Transverse colon (tissue), 3 donors: ENCODE data around the gene OSBPL9.

Experiments
- CTCF ChIP-seq, 5 experiments: fragments of 200-600 bp in 3 of 5; fragments of 450-650 bp in 2 of 5; sonication (generic) in 3 of 5; IDR thresholded peaks; 1 replicate in 2 of 5; 2 replicates in 3 of 5; pipeline ENCODE4 v1.5.1; 2016 to 2017; ENCODE audit warnings: antibody characterized with exemption in 5 of 5, inconsistent platforms in 3 of 5, mild to moderate bottlenecking in 2 of 5, moderate library complexity in 1 of 5
- EP300 ChIP-seq: sonication (generic); formaldehyde crosslinking; IDR thresholded peaks from one replicate; pipeline ENCODE4 v1.6.1; 2017; ENCODE audit warnings: antibody characterized with exemption, low read depth

GRCh38 chr1:51719146-51719545 lies 102.3 kb downstream of the OSBPL9 start:
- no peak for TF ChIP-seq CTCF (IDR thresholded peaks at IDR 0.05)
- no peak for TF ChIP-seq EP300
